ENCODE measurements around the gene KIAA0825.

The KIAA0825 gene

DNA sequence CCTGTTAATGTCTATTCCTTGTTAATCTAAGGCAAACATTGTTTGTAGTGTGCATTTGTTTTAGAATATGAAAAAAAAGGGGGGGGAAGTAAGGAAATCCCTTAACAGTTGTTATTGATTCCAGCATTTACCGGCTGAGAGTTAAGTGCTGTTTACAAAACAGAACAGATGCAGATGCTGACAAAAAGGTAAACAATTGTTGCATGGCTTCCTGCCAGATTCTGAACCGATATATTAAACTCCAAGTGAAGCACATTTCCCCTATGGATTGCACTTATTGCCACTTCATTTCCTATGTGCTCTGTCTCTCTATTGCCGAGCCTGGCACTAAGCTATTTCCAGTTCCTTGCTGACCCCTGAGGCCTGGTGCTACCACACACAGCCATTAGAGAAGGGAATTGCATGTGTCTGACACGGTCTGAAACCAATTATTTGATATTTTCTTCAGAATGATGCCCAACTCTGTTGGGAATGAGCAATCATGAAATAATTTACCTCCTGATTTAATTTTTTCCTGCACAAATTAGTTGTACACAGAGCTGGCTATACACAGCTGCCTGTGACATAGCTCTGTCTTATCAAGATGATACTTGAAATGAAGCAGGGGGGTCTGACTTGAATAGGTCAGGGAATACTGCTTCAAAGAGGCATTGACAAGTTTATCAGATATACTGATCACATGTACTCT is 109.8 kb downstream of the KIAA0825 start:
- DNase-seq = peak; percentile 66

GRCh38 chr5:94505327-94506068 is 112.9 kb downstream of the KIAA0825 start:
- DNase-seq = no peak

DNA sequence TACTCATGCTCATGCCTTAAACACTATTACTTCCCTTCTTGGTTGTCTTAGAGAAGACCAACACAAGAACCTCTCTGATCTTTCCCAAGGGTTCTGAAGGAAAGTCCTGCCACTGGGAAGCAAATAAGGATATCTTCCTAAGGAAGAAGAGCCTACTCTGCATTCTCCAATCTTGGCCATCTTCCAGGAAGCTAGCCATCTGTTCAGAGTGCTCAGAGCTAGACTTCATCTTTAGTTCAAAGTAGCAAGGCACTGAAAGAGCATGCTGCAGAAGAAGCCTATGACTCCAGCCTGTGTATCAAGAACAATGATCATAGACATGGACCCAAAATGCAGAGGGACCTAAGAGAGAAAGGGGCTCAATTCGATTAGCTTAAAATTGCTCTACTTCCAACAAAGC is 114.7 kb downstream of the KIAA0825 start:
- no peak for DNase-seq

- no peak for DNase-seq
These were observed 117.0 kb downstream of the KIAA0825 start for GRCh38 chr5:94501365-94501764.

- DNase-seq = no peak
These were observed 118.6 kb downstream of the KIAA0825 start for GRCh38 chr5:94499806-94500205.

DNA sequence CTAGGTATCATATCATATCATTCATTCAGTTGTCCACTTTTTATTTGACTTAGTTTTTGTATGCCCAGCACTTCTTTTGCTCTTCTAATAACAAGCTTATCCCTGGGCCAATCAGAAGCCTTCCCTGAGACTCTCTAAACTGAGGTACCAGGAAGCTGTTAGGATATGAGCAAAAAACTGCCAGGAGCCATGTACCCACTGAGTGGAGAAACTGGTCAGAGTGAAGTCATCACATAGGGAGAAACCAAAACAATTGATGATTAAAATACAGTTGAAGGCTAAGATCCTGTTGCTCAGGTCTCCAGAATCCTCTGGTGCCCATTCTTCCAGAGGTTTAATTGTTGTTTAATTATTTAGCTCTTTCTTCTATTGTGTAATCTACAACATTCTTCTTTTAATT is 120.2 kb downstream of the KIAA0825 start:
- no peak for DNase-seq

DNA sequence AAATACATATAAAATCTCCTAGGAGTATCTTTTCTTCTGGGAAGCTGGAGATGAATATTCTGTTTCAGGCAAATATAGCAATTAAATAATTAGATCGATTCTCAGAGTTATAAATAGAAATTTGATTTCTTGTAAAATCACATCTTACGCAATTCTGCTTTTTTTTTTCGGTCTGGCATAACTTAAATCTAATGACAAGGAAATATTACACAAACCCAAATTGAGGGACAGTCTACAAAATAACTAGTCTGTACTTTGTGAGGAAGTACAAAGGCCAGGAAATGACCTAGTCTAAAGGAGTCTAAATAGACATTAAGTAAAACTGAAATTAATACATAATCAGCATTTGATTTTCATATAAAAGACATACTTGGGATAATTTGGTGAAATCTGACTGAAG is 133.3 kb downstream of the KIAA0825 start:
- no peak for DNase-seq

DNA sequence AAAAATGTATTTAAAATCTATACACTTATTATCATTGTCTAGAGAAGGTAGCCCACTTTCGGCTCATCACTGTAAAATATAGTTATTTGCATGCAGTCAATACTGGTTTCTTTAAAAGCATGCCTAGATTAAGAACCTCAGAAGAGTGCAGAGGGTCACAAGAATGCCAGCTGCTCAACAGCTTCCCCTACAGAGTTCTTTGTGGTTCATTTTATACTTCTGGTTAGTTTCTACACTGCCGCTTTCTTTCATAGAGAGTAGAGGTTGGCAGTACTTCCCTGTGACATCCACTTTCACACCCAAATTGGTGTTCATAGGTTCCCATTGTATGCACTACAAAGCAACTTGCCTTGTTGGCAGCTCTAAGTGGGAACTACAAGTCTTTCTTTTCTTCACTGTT is 137.3 kb downstream of the KIAA0825 start:
- DNase-seq = no peak

- no peak for DNase-seq
These were observed 137.9 kb downstream of the KIAA0825 start for GRCh38 chr5:94480486-94480885.

DNA sequence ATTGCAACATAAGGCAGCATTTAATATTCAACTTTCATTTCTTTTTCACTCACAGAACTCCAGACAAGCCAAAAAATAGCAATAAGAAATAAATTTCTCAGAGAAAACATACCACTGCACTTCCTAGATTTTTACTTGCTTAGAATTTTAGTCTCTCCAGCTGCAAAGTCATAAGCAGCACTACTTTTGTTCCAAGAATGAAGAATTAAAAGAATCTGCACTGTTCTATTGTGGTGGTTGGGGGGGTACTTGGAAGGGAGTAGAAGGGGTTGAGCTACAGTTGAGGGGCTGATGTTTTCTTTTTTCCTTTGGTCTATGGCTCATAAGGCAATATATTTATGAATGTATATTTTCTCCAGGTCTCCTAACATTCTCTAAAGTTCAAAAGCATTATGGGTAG is 144.5 kb downstream of the KIAA0825 start:
- no peak for DNase-seq

GRCh38 chr5:94471521-94471920 is 146.9 kb downstream of the KIAA0825 start:
- no peak for DNase-seq

GRCh38 chr5:94470802-94471201 is 147.6 kb downstream of the KIAA0825 start:
- DNase-seq = no peak

GRCh38 chr5:94469894-94470329 is 148.5 kb downstream of the KIAA0825 start:
- no peak for DNase-seq

DNA sequence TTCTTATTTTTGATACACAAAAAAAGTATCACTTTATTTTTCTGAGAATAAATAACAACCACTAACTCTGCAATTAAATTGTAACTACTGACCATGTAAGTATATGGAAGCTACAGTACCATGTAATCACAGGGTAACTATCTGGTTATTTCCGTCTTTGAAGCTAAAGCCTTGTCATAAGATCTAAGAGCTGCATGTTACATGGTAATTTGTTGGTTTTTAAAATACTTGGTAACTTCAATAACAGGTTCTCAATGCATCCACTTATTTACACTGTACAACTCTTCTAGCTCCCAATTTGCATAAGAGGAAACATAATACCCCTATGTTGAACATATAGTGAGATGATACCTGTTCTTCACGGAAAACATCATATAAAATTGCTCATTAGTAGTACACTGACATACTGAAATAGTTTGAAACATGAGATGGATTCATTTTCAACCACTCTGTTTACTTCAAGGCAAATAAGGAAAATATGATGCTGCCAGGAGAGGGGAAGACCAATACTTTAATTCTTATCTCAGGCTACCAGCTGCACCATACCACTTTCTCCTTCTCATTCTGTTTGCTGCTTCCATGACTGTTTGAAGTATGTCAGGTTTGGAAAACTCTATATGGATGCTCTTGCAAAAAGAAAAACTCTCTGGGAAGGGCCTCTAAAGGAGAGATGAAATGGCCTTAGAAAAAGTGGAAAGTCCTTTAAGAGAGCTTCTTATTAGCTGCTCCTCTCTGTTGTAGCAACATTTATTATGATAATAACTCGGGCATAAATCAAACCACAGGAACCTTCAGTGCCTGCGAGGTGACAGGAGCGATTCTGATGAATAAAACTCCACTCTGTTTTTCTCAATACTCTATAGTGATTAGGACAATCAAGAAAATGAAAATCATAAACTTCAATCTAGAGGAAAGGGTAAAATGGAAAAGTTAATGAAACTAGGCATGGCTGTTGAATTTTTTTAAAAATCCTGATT is 150.2 kb downstream of the KIAA0825 start:
- no peak for DNase-seq

GRCh38 chr5:94467346-94467953 is 151.0 kb downstream of the KIAA0825 start:
- no peak for DNase-seq

DNA sequence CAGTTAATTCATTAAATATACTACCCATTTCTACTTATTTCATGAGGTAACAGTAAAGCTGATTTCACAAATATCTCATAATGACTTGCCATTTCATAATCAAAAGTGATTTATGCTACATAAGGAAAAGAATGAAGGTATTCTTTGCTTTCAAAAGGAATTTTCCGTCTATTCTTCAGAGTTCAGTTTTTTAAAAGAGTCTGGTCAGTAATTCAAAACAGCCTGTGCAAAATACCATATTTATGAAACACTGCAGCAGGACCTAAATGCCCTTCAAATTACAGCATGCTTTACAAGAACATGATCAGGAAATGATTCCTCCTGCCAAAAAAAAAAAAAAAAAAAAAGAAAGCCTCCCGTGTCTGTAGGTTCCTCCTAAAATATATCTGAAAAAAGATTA is 154.7 kb downstream of the KIAA0825 start:
- DNase-seq = no peak

GRCh38 chr5:94461131-94461530 is 157.3 kb downstream of the KIAA0825 start:
- no peak for DNase-seq

- DNase-seq = no peak
These were observed 158.5 kb downstream of the KIAA0825 start for GRCh38 chr5:94459915-94460314.

- no peak for DNase-seq
These were observed 160.6 kb downstream of the KIAA0825 start for GRCh38 chr5:94457788-94458187.

- DNase-seq = no peak
These were observed 172.7 kb downstream of the KIAA0825 start for GRCh38 chr5:94445726-94446125.

DNA sequence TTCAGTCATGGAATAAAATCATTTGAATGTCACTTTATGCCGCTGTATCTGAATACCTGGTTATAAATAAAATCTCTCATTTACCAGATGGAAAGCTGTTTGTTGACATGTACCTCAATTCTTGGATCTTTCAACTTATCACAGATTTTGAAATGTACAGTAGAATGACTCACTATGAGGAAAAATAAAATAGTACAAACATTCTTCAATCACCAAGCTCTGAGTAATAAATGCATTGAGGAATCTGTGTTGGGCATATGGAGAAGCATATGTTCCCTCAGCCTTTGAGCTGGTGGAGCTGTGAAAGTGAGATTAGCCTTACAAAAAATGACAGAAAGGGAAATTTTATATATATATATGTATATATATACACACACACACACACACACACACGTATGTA is 175.4 kb downstream of the KIAA0825 start:
- DNase-seq = no peak

GRCh38 chr5:94442076-94442475 is 176.3 kb downstream of the KIAA0825 start:
- no peak for DNase-seq

DNA sequence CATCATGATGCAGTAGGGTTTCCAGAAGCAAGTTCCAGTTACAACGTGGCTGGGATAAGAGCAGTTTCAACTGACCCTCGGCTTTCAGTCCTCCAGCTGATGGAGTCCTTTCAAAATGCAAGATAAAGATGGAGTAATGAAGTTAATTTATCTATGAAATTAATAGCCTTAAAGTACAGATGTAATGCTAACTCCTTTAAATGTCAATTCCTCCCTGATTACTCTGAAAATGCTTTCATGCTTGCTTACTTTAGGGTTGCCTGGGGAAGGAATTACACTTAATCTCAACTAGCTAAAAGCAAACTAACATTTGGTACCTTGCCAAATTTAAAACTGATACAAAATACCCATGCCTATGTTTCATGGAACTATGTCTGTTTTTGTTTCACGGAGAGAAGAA is 178.4 kb downstream of the KIAA0825 start:
- peak; percentile 44 for DNase-seq

Measured in COR-L47 (cell line).